ENCODE data around the gene KIAA0232.

The KIAA0232 gene

DNA sequence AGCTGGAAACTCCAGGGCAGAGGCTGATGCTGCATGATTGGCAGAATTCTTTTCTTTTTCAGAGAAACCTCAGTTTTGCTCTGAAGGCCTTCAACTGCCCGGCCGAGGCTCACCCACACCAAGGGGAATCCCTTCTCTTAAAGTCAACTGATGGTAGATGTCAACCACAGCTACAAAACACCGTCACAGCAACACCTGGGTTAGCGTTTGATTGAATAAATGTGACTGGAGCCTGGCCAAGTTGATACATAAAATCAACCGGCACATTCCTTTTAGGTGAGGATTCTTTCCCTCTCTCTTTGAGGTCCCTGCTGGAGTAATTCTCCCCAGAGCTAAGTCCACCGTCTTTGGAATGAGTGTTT, 15.2 kb upstream of the KIAA0232 start:
- Histone ChIP-seq H3K36me3 (no peaks in the 10 kb centered on the region), H3K4me1 (peaks cover 0 to 52% (median 43%) of the 10 kb centered on the region in 4 donors), H3K4me3 (no peak overlapping the region), H3K27me3 (no peaks in the 10 kb centered on the region), H3K9me3 (no peaks in the 10 kb centered on the region), H3K27ac (peak overlapping the region; percentile 66 to 86)
- no peak for DNase-seq
- TF ChIP-seq, protein P1, sequence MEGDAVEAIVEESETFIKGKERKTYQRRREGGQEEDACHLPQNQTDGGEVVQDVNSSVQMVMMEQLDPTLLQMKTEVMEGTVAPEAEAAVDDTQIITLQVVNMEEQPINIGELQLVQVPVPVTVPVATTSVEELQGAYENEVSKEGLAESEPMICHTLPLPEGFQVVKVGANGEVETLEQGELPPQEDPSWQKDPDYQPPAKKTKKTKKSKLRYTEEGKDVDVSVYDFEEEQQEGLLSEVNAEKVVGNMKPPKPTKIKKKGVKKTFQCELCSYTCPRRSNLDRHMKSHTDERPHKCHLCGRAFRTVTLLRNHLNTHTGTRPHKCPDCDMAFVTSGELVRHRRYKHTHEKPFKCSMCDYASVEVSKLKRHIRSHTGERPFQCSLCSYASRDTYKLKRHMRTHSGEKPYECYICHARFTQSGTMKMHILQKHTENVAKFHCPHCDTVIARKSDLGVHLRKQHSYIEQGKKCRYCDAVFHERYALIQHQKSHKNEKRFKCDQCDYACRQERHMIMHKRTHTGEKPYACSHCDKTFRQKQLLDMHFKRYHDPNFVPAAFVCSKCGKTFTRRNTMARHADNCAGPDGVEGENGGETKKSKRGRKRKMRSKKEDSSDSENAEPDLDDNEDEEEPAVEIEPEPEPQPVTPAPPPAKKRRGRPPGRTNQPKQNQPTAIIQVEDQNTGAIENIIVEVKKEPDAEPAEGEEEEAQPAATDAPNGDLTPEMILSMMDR (IDR thresholded peaks at IDR 0.05) = no peak
- intact Hi-C loops (cut with DNase I; ENCODE audit: low total_unique reads) = no loop called here

DNA sequence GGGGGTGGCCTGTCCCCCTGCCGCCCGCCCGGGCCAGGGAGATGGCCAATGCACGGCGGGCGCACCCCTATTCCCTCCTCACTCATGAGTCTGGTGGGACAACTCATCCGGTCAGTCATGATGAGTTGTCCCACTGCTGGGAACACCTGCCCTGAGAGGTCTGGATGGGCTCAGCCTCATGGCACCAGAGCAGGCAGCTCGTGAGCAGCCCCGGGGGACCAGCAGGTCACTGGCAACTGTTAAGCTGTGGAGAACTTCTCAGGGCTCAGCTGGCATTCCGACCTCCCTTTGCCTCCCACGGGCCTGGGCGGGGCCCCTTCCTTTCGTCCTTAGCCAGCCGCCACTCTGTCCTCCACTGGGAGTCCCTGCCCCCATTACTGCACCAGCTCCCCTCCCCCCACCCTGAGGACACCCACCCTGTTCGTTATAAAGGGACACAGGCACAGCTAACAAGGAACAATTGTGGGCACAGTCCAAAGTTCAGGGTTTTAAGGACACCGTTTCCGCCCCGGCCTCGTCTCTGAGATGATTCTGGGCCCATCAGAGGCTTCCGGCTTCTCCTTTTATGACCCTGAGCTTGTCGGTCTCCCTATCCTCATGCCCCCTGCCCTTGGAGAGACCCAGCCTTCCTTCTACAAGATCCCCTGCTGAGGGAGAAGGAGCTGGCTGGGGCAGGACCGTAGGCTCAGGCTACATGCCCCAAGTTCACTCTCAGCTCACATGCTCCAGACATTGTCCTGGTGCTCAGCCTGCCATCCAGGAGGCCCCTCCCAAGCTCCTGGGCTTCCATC, 14.6 kb upstream of the KIAA0232 start:
- no peak for DNase-seq
- no peaks in the 10 kb centered on the region for H3K27me3 ChIP-seq
- H3K4me1 ChIP-seq = peaks cover 0 to 58% (median 46%) of the 10 kb centered on the region in 4 donors
- intact Hi-C loops (cut with DNase I; ENCODE audit: low total_unique reads) = no loop called here
- H3K4me3 ChIP-seq = no peak overlapping the region
- no peaks in the 10 kb centered on the region for H3K9me3 ChIP-seq
- no peaks in the 10 kb centered on the region for H3K36me3 ChIP-seq
- TF ChIP-seq, protein P1 (IDR thresholded peaks at IDR 0.05) = no peak
- peak overlapping the region; percentile 66 to 86 for H3K27ac ChIP-seq

DNA sequence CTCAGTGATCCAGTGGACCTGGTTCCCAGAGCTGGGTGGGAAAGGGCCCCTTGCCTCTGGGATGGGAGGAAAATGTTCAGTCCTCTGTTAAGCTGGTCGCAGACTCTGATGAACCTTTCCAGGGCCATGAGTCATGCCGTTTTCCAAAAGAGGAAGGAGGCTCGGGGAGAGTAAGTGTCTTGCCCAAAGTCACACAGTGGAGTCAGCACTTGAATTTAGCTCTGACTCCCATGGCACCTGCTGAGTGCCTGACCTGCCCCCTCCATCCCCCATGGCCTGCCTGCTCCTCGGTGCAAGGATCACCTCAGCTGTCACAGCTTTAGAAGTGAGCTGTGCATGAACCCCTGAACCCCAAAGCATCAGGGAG, 14.0 kb upstream of the KIAA0232 start:
- no peaks in the 10 kb centered on the region for H3K9me3 ChIP-seq
- peak; percentile 47 to 83 for DNase-seq
- intact Hi-C loops (cut with DNase I; ENCODE audit: low total_unique reads) = no loop called here
- no peaks in the 10 kb centered on the region for H3K27me3 ChIP-seq
- H3K4me3 ChIP-seq = no peak overlapping the region
- peak overlapping the region; percentile 66 to 86 for H3K27ac ChIP-seq
- no peaks in the 10 kb centered on the region for H3K36me3 ChIP-seq
- TF ChIP-seq, protein P1 (IDR thresholded peaks at IDR 0.05) = no peak
- H3K4me1 ChIP-seq = peaks cover 0 to 64% (median 49%) of the 10 kb centered on the region in 4 donors

DNA sequence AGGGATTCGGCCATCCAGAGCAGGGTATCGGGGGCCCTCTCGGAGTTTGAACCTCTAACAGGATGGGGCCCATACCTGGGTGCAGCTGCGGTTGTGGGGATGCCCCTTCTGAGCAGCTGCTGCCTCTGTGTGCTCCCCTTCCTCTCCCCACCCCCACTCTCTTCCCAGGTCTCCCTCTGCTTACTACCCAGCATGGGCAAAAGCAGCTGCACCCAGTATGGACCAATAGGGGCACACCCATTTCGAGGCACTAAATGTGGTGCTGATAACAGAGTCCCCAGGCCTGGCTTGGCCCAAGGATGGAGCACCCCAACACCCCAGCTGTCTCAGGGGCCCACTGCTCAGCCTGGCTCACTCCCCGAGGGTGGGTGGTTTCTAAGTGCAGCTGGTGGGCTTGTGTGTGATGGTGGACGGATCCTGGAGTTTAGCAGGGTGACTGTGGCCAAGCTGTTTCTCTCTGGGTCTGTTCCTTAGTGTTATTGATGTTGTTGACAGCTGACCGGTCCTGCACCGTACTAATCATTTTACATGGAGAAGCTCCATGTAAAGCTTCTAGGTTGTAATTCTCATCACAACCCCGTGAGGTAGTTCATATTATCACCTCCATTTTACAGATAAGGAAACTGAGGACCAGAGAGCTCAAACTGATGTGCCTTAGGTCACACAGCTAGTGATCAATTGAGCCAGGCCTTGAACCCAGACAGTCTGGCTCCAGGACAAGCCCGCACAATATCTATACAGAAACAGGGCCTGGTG, 13.1 kb upstream of the KIAA0232 start:
- TF ChIP-seq, protein P1 (IDR thresholded peaks at IDR 0.05) = no peak
- no peaks in the 10 kb centered on the region for H3K36me3 ChIP-seq
- peaks cover 0 to 64% (median 50%) of the 10 kb centered on the region in 4 donors for H3K4me1 ChIP-seq
- intact Hi-C loops (cut with DNase I; ENCODE audit: low total_unique reads) = no loop called here
- DNase-seq = peak in 1 of 2 donors; percentile 32
- no peak overlapping the region for H3K4me3 ChIP-seq
- H3K27me3 ChIP-seq = no peaks in the 10 kb centered on the region
- no peaks in the 10 kb centered on the region for H3K9me3 ChIP-seq
- H3K27ac ChIP-seq = peak overlapping the region; percentile 66 to 86

DNA sequence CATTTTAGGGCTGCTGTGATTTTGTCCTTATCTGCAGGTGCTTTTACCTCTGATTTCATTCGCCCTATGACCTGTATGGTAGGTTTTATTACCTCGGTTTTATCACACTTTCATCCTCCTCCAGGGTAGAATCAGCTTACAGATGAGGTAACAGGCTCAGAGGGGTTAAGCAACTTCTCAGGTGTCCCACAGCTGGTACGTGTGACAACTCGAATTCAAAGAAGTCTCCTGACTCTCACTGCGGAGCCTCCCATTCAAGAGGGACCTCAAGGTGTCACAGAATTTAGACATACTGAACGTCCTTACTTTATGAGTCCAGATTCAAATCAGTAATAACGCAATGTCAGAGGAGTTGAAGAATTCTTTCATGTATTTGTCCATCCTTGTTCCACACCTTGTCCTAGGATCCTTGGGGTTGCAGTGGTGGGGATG, 12.5 kb upstream of the KIAA0232 start:
- Histone ChIP-seq H3K9me3 (no peaks in the 10 kb centered on the region), H3K27me3 (no peaks in the 10 kb centered on the region), H3K4me3 (no peak overlapping the region), H3K4me1 (peaks cover 0 to 64% (median 50%) of the 10 kb centered on the region in 4 donors), H3K36me3 (no peaks in the 10 kb centered on the region), H3K27ac (peak overlapping the region; percentile 81 to 86)
- intact Hi-C loops (cut with DNase I; ENCODE audit: low total_unique reads) = loop anchor here (10.0 kb wide), 1 partner anchor 195 kb away; the partner anchor contains the start of gene MAN2B2
- peak in 1 of 2 donors; percentile 5 for DNase-seq
- TF ChIP-seq, protein P1 (IDR thresholded peaks at IDR 0.05) = no peak

All from tibial artery (tissue), 4 donors.